ENCODE data around the gene RNF114. TPM values are rescaled to one million over a fixed set of nuclear protein-coding genes. Genes with fewer than 3 reads are reported as not detected.
"Not testable (repeated sequence)": the region's sequence is repeated elsewhere in the genome, so short reads cannot be mapped to it uniquely, and the experiment has no call there.

RNF114 gene, protein sequence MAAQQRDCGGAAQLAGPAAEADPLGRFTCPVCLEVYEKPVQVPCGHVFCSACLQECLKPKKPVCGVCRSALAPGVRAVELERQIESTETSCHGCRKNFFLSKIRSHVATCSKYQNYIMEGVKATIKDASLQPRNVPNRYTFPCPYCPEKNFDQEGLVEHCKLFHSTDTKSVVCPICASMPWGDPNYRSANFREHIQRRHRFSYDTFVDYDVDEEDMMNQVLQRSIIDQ
- 33.2 and 40.8 TPM in 2 replicates for total RNA-seq

DNA sequence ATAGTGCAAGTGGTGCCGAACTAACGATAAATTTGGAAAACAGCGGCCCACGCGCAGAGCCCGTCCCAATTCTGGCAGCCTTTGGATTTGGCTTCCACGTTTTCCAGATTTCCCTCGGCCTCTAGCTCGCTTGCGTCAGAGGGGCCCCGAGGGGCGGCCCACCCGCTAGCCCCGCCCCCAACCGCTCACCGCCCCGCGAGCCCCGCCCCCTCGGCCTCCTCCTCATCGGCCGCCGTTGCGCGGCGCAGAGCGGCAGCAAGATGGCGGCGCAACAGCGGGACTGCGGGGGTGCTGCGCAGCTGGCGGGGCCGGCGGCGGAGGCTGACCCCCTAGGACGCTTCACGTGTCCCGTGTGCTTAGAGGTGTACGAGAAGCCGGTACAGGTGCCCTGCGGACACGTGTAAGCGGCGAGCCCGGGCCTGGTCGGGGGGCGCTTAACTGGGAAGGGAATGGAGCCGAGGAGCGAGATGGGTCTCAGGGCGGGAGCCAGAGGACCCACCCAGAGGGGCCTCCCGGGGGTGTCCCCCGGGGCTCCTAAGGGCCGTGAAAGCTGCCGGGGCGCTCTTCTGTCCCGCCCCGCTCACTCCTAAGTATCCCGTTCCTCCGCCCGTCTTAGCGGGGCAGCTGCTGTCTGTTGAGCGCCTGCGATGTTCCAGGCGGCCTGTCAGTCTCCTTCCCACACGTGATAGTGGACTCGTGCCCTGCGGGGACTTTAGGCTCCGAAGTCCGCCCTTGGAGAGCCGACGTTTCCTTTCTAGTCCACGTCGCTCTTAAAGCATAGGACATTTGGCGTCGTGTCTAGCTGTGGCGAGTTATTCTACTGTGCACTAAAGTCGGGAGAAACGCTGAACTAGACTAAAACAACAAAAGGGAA, at the start of gene RNF114:
TSS of gene RNF114 (plus strand) at position 245 of the 874 bp plus-strand sequence. CDS start at position 261, 16 bp downstream.
- DNase-seq (ENCODE audit: low read depth, low spot score): peak; percentile 57

DNA sequence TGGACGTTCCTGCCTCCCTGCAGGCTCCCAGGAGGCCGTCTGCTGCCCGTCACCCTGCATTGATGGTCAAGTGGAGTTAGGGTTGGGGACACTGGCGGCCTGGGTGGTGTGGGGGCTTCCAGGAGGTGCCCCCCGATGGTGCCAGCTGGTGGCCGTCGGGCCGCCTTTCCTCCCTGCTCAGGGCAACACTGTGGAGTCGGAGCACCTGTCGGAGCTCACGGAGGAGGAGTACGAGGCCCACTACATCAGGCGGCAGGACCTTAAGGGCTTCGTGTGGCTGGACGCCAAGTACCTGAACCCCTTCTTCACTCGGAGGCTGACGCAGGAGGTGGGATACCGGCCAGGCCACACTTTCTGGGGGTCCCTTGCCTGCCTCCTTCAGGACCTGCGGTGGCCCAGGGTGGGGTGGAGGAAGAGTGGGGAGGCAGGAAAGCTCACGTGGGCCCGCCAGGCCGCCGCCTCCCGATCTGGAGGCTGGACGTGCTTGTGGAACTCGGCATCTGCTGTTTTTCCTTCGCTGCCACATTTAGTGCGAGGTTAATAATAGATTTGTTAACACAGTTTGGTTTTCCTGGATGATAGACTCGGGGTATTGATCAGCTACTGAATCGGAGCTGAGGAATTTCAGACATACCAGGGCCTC, 49.5 kb upstream of the RNF114 start:
- DNase-seq (ENCODE audit: low read depth, low spot score): no peak

DNA sequence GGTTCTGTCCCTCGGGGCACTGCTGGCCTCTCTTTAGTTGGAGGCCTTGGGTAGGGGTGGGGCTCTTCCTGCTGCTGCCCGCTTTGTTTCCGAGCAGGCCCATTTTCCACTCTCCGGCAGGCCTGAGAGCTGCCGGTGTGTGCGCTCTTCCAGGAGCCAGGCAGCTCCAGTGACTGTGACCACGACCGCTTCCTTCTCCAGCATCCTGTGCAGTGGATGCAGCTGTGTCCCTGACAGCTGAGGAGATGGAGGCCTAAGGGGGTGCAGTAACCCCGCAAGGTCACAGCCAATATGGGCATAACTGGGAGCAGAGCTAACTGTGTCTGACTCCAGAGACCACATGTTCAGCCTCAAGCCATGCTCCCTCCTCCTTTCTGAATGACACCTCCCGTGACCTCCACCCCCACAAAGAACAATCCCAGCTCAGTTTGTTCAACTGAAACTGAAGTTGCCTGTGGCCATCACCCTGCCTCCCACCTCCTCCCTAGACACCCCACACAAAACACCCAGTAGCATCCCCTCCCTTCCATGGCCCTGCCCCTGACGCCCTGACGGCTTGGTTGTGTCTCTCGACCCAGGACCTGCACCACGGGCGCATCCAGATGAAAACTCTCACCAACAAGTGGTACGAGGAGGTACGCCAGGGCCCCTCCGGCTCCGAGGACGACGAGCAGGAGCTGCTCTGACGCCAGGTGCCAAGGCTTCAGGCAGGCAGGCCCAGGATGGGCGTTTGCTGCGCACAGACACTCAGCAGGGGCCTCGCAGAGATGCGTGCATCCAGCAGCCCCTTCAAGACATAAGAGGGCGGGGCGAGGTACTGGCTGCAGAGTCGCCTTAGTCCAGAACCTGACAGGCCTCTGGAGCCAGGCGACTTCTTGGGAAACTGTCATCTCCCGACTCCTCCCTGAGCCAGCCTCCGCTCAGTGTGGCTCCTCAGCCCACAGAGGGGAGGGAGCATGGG, 48.7 kb upstream of the RNF114 start:
- no peak for DNase-seq (ENCODE audit: low read depth, low spot score)

DNA sequence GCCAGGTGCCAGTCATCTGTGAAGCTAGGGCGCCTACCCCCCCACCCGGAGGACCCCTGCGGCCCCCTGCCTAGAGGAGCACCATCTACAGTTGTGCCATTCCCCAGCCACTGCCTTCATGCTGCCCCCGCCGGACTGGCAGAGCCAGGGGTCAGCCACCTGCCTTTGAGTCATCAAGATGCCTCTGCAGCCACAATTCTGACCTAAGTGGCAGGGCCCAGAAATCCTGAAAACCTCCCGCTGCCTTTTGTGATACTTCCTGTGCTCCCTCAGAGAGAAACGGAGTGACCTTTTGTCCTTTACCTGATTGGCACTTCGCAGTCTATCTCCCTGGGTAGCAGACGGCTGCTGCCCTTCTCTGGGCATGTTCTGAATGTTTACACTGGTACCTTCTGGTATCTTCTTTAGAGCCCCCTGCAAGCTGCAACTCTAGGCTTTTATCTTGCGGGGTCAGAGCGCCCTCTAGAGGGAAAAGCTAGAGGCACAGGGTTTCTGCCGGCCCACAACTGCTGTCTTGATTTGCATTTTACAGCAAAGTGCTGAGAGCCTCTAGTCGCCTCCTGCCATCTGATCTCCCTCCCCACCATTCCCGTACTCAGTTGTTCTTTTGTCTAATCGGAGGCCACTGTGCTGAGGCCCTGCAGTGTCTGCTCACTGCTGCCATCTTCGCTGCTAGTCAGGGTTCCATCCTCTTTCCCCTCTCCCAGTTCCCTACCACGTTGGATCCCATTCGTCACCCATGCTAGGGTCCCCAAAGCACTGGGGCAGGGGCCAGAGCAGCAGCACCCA, 47.8 kb upstream of the RNF114 start:
- DNase-seq (ENCODE audit: low read depth, low spot score): peak; percentile 22

DNA sequence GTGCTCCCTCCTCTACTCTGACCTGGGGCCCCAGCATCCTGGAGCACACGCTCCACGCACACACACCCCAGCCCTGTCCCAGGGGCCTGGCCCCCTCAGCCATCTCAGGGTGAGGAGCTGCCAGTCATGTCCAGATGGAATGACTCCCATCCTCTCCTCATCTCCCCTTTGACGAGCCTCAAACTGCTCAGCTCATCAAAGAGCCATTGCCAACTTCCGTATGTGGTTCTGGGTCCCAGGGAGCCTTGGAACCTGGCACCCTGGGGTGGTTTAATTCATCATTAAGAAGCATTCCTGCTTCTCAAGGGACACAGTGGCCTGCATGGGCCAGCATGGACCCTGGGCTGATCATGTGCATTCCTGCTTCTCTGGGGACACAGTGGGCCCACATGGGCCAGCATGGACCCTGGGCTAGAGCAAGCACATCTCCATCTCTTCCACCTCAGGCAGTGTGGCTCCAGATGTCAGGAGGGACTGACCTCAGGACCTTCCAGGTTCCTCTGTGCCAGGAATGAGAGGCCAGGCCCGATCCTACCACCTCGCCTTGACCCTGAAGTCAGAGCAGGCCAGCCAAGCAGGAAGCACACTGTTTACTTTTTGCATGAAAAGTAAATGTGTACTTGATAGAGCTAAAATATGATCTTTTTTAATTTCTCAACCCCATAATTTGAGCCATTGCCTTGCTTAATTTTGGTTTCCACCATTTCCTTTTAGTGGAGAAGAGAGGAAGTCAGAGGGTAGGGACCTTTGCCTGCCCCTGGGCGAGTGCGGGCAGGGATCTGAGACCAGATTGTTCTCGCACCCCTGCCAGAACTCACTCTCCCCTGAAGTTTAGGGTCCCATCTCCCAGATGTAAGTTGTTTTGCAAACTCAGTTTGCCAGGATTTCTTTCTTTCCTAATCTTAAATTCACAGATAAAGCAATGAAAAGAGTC, 46.9 kb upstream of the RNF114 start:
- no peak for DNase-seq (ENCODE audit: low read depth, low spot score)

DNA sequence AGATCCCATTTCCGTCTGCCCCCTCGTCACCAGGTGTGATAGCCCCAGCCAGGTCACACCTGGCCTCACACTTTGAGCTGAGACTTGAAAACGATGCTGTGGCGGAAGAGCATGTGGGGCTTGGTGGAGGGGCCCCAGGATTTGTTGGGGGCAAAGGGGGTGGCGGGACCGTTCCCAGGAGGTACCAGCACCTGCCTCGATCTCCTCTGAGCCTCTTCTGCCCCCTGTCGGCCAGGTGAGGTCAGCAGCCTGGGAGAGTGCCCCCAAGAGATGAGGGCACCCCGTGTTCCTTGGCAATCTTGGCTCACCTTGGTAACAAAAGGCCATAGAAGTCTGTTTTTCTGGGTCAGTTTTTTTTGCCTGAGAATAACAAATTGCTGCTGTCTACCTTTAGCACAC, 46.3 kb upstream of the RNF114 start:
- no peak for DNase-seq (ENCODE audit: low read depth, low spot score)

DNA sequence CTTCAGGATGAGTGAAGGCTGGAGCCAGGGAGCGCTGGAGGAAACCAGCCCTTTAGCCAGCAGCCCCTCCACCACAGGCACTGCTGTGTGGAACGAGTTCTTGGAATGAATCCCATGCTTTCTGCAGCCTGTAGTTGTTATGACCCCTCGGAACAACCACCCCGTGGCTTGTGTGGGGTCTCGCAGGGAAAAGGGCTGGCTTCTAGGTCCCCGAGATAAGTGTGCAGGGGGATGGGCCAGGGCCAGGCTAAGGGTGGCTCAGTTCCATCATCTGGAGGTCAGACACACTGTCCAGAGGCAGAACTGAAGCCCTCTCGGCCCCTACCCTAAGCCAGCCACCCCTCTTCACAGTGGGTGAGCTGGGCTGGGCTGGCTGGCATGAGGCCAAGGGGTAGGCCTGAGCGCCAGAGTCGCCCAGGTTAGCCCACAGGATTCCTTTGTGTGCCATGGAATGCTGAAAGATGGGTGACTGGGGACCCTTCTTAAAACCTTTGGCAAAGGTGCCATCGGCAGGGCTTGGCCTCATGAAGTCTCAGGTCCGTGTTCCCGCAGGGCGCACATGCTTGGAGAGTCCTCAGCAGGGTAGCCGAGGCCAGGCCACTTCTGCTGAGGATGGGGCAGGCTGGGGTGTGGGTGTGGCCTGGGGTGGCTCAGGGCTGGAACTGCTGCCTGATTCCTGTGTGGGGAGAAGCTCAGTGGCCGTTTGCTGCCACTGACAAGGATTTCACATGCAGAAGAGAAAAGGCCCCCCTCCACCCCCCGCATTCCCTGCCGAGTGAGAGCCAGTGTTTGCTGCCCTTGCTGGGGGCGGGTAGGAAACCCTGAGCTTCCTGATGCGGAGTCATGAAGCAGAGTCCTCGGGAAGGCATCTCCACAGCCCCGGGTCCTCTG, 45.5 kb upstream of the RNF114 start:
- DNase-seq (ENCODE audit: low read depth, low spot score): no peak

DNA sequence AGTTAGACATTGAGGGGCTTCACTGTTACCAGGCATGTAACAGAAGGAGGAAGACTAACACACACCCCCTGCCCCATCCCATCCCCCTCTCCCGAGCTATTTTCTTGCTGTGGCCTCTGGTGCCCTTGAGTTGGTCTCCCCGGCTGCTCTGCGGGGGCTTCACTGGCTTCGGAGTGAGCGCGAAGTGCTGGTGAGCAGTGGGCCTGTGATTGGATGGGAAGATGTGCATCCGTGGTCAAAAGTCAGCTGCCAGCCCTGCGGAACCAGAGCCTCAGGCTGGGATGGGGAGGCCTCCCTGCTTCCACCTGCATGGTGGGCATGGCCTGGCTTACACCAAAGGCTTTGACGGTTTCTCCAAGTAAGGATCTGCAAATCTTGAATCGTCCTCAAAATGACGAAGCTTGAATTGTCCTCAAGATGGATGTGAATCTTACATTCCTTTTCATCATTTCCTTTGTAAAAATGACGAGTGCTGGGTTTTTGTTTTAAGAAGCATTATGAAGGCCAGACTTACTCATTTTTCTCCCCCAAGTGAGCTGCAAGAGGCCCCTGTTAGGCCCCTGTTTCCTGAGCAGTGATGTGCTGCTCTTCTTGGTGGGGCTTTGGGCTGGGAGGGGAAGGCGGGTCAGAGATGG, 44.6 kb upstream of the RNF114 start:
- no peak for DNase-seq (ENCODE audit: low read depth, low spot score)

DNA sequence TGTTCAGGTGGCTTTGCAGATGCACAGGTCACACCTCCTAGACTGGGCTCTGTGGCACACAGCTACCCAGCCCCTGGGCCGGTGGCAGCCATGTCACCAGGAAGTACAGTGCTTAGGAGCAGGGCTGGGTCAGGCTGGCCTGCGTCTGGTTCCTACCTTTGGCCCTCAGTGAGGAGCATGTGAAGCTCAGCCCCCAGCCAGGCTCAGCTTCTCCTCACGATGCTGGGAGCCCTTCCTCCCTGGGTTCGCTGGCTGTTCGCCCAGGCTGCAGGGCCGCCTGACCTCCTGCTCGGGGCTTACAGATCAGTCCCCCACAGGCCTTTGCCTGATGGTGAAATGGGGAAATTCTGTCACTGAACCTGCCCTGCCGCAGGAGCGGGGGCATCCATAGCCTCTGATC, 43.9 kb upstream of the RNF114 start:
- DNase-seq (ENCODE audit: low read depth, low spot score): no peak

DNA sequence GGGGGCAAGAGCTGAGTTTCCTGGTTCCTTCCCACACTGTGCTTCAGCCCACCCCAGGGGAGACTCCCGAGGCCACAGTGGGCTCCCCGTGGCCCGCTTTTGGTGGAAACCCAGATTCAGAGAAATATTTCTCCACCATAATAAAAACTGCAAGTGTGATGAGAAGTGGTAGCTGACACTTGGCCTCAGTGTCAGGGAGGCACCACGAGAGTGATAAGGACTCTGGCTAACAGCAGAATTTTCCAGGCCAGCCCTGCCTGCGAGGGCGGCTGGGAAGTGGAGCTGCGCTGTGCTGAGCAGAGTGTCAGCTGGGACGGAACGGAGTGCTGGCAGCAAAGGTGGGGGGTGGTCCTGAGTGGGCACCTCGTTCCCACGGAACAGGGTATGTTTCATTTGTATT, 43.4 kb upstream of the RNF114 start:
- no peak for DNase-seq (ENCODE audit: low read depth, low spot score)

DNA sequence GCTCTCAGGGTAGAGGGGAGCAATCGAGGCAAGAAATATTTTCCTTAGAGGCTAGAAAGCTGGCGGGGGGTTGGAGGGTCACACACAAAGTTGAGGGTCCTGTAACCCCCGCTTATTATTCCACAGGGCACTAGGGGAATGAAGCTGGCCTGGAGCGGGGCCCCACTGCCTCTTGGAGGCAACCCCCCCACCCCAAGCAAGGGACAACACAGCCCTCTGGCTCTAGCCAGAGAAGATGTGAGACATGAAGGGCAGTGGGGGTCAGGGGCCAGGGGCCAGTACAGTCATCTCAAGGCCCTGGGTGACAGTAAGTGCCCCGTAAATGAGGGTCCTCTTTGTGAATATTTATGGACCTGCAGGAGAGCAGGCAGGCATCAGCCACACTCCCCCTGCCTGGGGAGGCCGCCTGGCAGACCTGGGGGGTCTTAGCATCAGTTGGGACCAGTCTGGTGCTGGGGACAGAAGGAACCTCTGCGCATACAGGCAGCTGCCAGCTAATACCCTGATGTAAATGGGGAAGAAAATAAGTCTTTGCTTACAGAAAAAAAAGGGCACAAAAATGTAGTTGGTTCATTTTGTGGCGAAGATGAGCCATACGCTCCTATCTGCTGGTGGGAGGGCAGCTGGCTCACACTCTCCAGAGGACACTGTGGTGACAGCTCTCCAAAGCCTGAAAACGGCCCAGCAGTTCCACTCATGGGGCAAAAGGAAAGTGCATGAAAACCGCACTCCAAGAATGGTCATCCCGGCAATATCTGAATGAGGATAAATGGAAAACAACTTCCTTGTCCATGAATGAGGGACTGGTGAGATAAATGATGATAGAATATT, 42.7 kb upstream of the RNF114 start:
- no peak for DNase-seq (ENCODE audit: low read depth, low spot score)

DNA sequence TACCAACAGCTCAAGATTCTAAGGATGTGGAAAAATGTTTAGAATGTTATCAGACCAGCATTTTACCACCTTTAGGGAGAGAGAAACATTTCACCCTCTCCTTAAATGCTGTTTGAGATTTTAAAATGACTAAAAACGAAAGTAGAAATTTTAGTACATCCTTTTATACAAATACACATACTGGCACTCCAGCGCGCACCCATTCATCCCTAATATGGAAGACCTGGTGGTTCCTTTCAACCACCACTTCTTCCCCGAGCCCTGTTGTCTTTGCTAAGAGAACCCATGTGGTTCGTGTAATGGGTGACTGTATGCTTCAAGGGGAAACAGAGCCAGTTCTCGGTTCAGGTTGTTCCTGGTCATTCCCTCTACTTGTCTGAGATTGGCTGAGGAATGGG, 42.1 kb upstream of the RNF114 start:
- DNase-seq (ENCODE audit: low read depth, low spot score): no peak

DNA sequence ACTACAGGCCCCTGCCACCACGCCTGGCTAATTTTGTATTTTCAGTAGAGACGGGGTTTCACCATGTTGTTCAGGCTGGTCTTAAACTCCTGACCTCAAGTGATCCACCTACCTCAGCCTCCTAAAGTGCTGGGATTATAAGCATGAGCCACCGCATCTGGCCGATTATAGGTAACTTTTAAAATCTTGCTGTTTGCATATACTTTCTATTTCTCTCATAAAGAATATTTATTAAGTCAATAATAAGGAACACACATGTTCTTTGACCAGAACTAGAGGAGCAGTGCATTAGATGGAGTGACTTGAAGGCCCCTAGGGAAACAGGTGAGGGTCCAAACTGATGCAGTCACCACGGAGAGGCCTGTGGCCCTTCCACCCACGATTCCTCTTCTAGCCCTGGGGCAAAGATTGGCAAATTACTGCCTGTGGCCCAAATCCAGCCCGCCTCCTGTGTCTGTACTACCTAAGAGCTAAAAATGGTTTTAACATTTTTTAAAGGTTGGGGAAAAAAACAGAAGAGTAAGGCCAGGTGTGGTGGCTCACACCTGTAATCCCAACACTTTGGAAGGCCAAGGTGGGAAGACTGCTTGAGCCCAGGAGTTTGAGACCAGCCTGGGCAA, 40.6 kb upstream of the RNF114 start:
- DNase-seq (ENCODE audit: low read depth, low spot score): not testable (repeated sequence)

DNA sequence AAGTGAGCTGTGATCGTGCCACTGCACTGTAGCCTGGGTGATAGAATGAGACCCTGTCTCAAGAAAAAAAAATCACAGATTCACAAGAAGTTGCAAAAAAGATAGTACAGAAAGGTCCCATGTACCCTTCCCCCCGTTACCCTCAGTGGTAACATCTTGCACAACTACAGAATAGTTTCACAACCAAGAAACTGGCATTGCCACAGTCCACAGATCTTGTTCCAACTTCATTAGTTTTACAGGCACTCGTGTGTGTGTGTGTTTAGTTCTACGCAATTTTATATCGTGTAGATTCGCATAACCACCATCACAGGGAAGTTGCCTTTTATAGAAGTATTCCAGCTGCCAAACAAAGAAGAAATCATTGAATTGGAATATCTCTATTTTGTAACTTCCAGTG, 40.0 kb upstream of the RNF114 start:
- DNase-seq (ENCODE audit: low read depth, low spot score): no peak

DNA sequence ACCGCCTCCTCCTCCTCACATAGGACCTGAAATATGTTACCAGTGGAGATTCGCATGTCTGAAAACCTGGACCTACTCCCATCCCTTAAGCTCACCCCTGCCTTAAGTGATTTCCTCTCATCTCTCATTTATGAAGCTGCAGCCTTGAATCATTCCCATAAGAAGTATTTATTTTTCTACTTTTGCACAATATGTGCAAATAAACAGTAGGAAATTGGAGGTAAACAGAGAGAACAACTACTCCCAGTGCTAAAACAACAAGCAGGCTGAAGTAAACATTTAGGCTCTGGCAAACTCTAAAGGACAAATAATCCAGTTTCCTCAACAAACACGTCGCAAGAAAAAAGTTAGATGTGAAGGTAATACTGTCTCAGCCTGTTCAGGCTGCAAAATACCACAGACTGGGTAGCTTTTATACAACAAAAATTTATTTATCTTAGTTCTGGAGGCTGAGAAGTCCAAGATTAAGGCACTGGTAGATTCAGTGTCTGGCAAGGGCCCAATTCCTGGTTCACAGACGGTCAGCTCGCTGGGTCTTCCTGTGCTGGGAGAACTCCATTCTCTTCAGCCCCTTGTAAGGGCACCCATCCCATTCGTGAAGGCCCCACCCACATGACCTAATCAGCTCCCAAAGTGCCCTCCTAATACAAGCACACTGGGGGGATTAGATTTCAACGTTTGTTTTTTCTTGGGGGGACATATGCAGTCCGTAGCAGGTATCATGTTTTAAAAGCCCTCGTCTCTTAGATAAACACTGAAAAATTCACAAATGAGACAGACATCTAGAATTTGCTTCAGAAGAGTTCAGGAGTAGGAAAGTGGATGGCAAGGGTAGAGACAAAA, 36.4 kb upstream of the RNF114 start:
- DNase-seq (ENCODE audit: low read depth, low spot score): no peak

DNA sequence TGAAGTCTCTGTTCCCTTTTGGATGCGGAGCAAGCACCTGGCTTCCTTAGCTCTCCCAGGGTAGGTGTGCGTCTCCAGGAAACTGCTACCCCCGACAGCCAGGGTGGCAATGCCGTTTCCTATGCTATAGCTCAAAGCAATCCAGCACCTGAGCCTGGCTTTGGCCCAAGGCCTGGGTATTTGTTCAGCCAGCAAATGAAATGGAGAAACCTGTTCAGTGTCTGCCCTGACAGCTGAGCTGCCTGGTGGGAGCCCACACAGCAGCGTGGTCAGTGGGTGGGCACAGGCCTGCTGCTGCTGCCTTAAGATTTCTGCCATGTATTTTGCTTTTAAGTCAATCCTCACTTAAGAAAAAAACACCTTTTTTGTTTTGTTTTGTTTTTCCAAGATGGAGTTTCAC, 34.6 kb upstream of the RNF114 start:
- no peak for DNase-seq (ENCODE audit: low read depth, low spot score)
